ENCODE data around the gene RDH5. TPM values are rescaled to one million over a fixed set of nuclear protein-coding genes. Genes with fewer than 3 reads are reported as not detected.

The RDH5 gene
- total RNA-seq, 1 donor = 1.9 TPM

GRCh38 chr12:55711786-55712553 lies 8.2 kb upstream of the RDH5 start:
- DNase-seq (ENCODE audit: low read depth in 2 of 3, low spot score in 2 of 3) = no peak

GRCh38 chr12:55712700-55713415 lies 7.3 kb upstream of the RDH5 start:
- no peak for DNase-seq (ENCODE audit: low read depth in 2 of 3, low spot score in 2 of 3)

- no peak for DNase-seq (ENCODE audit: low read depth in 2 of 3, low spot score in 2 of 3)
Measured at GRCh38 chr12:55713721-55714120, 6.5 kb upstream of the RDH5 start.

- DNase-seq (ENCODE audit: low read depth in 2 of 3, low spot score in 2 of 3) = no peak
Measured at GRCh38 chr12:55715169-55715764, 4.9 kb upstream of the RDH5 start.

- peak; percentile 91 to 94 (median 93) for DNase-seq (ENCODE audit: low read depth in 2 of 3, low spot score in 2 of 3)
Measured at GRCh38 chr12:55715833-55716581, 4.2 kb upstream of the RDH5 start, which contains the start of gene BLOC1S1. TSS of gene BLOC1S1 (plus strand) at chr12:55716046. CDS start at chr12:55716052, 6 bp downstream.

GRCh38 chr12:55716582-55716957 lies 3.6 kb upstream of the RDH5 start:
- DNase-seq (ENCODE audit: low read depth in 2 of 3, low spot score in 2 of 3) = no peak

GRCh38 chr12:55717011-55718007 lies 2.9 kb upstream of the RDH5 start:
- no peak for DNase-seq (ENCODE audit: low read depth in 2 of 3, low spot score in 2 of 3)

GRCh38 chr12:55718015-55718414 lies 2.2 kb upstream of the RDH5 start:
- DNase-seq (ENCODE audit: low read depth in 2 of 3, low spot score in 2 of 3) = no peak

- DNase-seq (ENCODE audit: low read depth in 2 of 3, low spot score in 2 of 3) = no peak
Measured at GRCh38 chr12:55718624-55719275, 1.4 kb upstream of the RDH5 start.

GRCh38 chr12:55719371-55719770 lies 822 bp upstream of the RDH5 start:
- no peak for DNase-seq (ENCODE audit: low read depth in 2 of 3, low spot score in 2 of 3)

- DNase-seq (ENCODE audit: low read depth in 2 of 3, low spot score in 2 of 3) = peak in 1 of 3 donors; percentile 35
Measured at GRCh38 chr12:55720894-55721444, 776 bp downstream of the RDH5 start.

GRCh38 chr12:55721601-55722213 lies 1.5 kb downstream of the RDH5 start:
- no peak for DNase-seq (ENCODE audit: low read depth in 2 of 3, low spot score in 2 of 3)

GRCh38 chr12:55722948-55723347 lies 2.8 kb downstream of the RDH5 start:
- DNase-seq (ENCODE audit: low read depth in 2 of 3, low spot score in 2 of 3) = no peak

- no peak for DNase-seq (ENCODE audit: low read depth in 2 of 3, low spot score in 2 of 3)
Measured at GRCh38 chr12:55723516-55724225, 3.5 kb downstream of the RDH5 start.

GRCh38 chr12:55724226-55724939 lies 4.2 kb downstream of the RDH5 start:
- peak in 2 of 3 donors; percentile 70 to 83 for DNase-seq (ENCODE audit: low read depth in 2 of 3, low spot score in 2 of 3)

- no peak for DNase-seq (ENCODE audit: low read depth in 2 of 3, low spot score in 2 of 3)
Measured at GRCh38 chr12:55724940-55725309, 4.7 kb downstream of the RDH5 start.

GRCh38 chr12:55725556-55725955 lies 5.4 kb downstream of the RDH5 start:
- DNase-seq (ENCODE audit: low read depth in 2 of 3, low spot score in 2 of 3) = no peak
